Nephron progenitor cell (in vitro differentiated cells): Measurements from ENCODE around the gene DTNB.
A peak's percentile ranks its signal among the peaks of the same experiment; 100 is the strongest.
"Not testable (repeated sequence)": the region's sequence is repeated elsewhere in the genome, so short reads cannot be mapped to it uniquely, and the experiment has no call there.

ENCODE experiments used
- DNase-seq: peaks from one replicate; pipeline ENCODE4 v3.0.0; 2021
- H3K27ac Mint-ChIP-seq: 2 replicates; pipeline ENCODE4 v1.8.0; 2021; ENCODE audit warnings: mild to moderate bottlenecking, moderate library complexity, mixed read lengths
- H3K27me3 Mint-ChIP-seq: 2 replicates; pipeline ENCODE4 v1.8.0; 2021; ENCODE audit warnings: mild to moderate bottlenecking, low read depth, mixed read lengths; ENCODE audit not compliant: poor library complexity
- H3K36me3 Mint-ChIP-seq: 2 replicates; pipeline ENCODE4 v1.8.0; 2021; ENCODE audit warnings: low read depth, mixed read lengths
- H3K4me1 Mint-ChIP-seq: 2 replicates; pipeline ENCODE4 v1.8.0; 2021; ENCODE audit warnings: mixed read lengths
- H3K4me3 Mint-ChIP-seq: 2 replicates; pipeline ENCODE4 v1.8.0; 2021; ENCODE audit warnings: mild to moderate bottlenecking, moderate library complexity, mixed read lengths
- H3K9me3 Mint-ChIP-seq: 2 replicates; pipeline ENCODE4 v1.8.0; 2021; ENCODE audit warnings: mild to moderate bottlenecking, moderate library complexity, mixed read lengths
- CTCF ChIP-seq: fragments of 200-600 bp; sonication (generic); IDR thresholded peaks from 2 replicates; pipeline ENCODE4 v1.5.0; 2021; ENCODE audit warnings: antibody characterized with exemption

Gene DTNB

GRCh38 chr2:25543939-25544338 lies 129.4 kb downstream of the DTNB start:
- no peaks in the 10 kb centered on the region for H3K9me3 Mint-ChIP-seq
- H3K4me1 Mint-ChIP-seq = peaks cover 10% of the 10 kb centered on the region
- no peak overlapping the region for H3K4me3 Mint-ChIP-seq
- H3K27me3 Mint-ChIP-seq = peaks cover 3% of the 10 kb centered on the region
- no peak for DNase-seq
- H3K27ac Mint-ChIP-seq = peak overlapping the region; percentile 53
- H3K36me3 Mint-ChIP-seq = no peaks in the 10 kb centered on the region
- TF ChIP-seq CTCF = no peak

- H3K9me3 Mint-ChIP-seq = peaks cover 12% of the 10 kb centered on the region
- no peak for TF ChIP-seq CTCF
- no peak overlapping the region for H3K4me3 Mint-ChIP-seq
- no peak overlapping the region for H3K27ac Mint-ChIP-seq
- H3K36me3 Mint-ChIP-seq = peaks cover 14% of the 10 kb centered on the region
- H3K27me3 Mint-ChIP-seq = no peaks in the 10 kb centered on the region
- peaks cover 10% of the 10 kb centered on the region for H3K4me1 Mint-ChIP-seq
- DNase-seq = no peak
These were observed 132.0 kb downstream of the DTNB start for GRCh38 chr2:25541378-25541777.

GRCh38 chr2:25539136-25539535 lies 134.2 kb downstream of the DTNB start:
- H3K4me1 Mint-ChIP-seq = peaks cover 4% of the 10 kb centered on the region
- no peaks in the 10 kb centered on the region for H3K27me3 Mint-ChIP-seq
- no peak for TF ChIP-seq CTCF
- DNase-seq = no peak
- no peak overlapping the region for H3K27ac Mint-ChIP-seq
- H3K36me3 Mint-ChIP-seq = peaks cover 31% of the 10 kb centered on the region
- peaks cover 24% of the 10 kb centered on the region for H3K9me3 Mint-ChIP-seq
- H3K4me3 Mint-ChIP-seq = no peak overlapping the region

GRCh38 chr2:25537526-25537925 lies 135.9 kb downstream of the DTNB start:
- peaks cover 27% of the 10 kb centered on the region for H3K9me3 Mint-ChIP-seq
- no peak for TF ChIP-seq CTCF

DNA sequence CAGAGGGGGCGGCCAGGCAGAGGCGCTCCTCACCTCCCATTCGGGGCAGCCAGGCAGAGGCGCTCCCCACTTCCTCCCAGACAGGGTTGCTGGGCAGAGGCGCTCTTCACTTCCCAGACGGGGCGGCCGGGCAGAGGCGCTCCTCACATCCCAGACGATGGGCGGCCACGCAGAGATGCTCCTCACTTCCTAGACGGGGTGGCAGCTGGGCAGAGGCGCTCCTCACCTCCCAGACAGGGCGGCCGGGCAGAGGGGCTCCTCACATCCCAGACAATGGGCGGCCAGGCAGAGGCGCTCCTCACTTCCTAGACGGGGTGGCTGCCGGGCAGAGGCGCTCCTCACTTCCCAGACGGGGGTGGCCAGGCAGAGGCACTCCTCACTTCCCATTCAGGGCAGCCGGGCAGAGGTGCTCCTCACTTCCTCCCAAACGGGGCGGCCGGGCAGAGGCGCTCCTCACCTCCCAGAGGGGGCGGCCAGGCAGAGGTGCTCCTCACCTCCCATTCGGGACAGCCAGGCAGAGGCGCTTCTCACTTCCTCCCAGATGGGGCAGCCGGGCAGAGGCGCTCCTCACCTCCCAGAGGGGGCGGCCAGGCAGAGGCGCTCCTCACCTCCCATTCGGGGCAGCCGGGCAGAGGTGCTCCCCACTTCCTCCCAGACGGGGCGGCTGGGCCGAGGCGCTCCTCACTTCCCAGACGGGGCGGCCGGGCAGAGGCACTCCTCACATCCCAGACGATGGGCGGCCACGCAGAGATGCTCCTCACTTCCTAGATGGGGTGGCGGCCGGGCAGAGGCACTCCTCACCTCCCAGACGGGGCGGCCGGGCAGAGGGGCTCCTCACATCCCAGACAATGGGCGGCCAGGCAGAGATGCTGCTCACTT lies 137.7 kb downstream of the DTNB start:
- not testable (repeated sequence) for DNase-seq, H3K4me3 Mint-ChIP-seq, H3K4me1 Mint-ChIP-seq, H3K27me3 Mint-ChIP-seq, H3K27ac Mint-ChIP-seq
- peaks cover 51% of the 10 kb centered on the region for H3K36me3 Mint-ChIP-seq
- H3K9me3 Mint-ChIP-seq = peaks cover 27% of the 10 kb centered on the region

More at GRCh38 chr2:25537526-25537925, 135.9 kb downstream of the DTNB start:
- no peak for DNase-seq
- no peak overlapping the region for H3K27ac Mint-ChIP-seq
- H3K4me1 Mint-ChIP-seq = peaks cover 4% of the 10 kb centered on the region
- no peaks in the 10 kb centered on the region for H3K27me3 Mint-ChIP-seq
- H3K4me3 Mint-ChIP-seq = no peak overlapping the region
- peaks cover 42% of the 10 kb centered on the region for H3K36me3 Mint-ChIP-seq

GRCh38 chr2:25534937-25535336 lies 138.4 kb downstream of the DTNB start:
- peaks cover 51% of the 10 kb centered on the region for H3K36me3 Mint-ChIP-seq

GRCh38 chr2:25534455-25534854 lies 138.9 kb downstream of the DTNB start:
- no peak overlapping the region for H3K4me3 Mint-ChIP-seq
- H3K36me3 Mint-ChIP-seq = peaks cover 51% of the 10 kb centered on the region
- H3K27me3 Mint-ChIP-seq = peaks cover 3% of the 10 kb centered on the region
- no peak overlapping the region for H3K27ac Mint-ChIP-seq
- TF ChIP-seq CTCF = no peak
- H3K4me1 Mint-ChIP-seq = peaks cover 5% of the 10 kb centered on the region
- no peak for DNase-seq
- peaks cover 27% of the 10 kb centered on the region for H3K9me3 Mint-ChIP-seq

More at GRCh38 chr2:25534937-25535336, 138.4 kb downstream of the DTNB start:
- H3K4me1 Mint-ChIP-seq, H3K4me3 Mint-ChIP-seq, H3K27me3 Mint-ChIP-seq, DNase-seq, H3K27ac Mint-ChIP-seq: not testable (repeated sequence)
- H3K9me3 Mint-ChIP-seq = peaks cover 27% of the 10 kb centered on the region

GRCh38 chr2:25533771-25534170 lies 139.6 kb downstream of the DTNB start:
- peak overlapping the region; percentile 26 for H3K27ac Mint-ChIP-seq
- peaks cover 27% of the 10 kb centered on the region for H3K9me3 Mint-ChIP-seq
- H3K36me3 Mint-ChIP-seq = peaks cover 51% of the 10 kb centered on the region
- not testable (repeated sequence) for DNase-seq, H3K27me3 Mint-ChIP-seq, H3K4me3 Mint-ChIP-seq, H3K4me1 Mint-ChIP-seq
